Measurements from ENCODE around the gene TLCD2. TPM values are rescaled to one million over a fixed set of nuclear protein-coding genes. Genes with fewer than 3 reads are reported as not detected.

TLCD2 gene
- total and polyA plus RNA-seq, 9 of the 15 experiments (the other 6 are each of a cell fraction or from before 2014, with no cell fraction given), result 0.10 to 0.89 (median 0.58) TPM

DNA sequence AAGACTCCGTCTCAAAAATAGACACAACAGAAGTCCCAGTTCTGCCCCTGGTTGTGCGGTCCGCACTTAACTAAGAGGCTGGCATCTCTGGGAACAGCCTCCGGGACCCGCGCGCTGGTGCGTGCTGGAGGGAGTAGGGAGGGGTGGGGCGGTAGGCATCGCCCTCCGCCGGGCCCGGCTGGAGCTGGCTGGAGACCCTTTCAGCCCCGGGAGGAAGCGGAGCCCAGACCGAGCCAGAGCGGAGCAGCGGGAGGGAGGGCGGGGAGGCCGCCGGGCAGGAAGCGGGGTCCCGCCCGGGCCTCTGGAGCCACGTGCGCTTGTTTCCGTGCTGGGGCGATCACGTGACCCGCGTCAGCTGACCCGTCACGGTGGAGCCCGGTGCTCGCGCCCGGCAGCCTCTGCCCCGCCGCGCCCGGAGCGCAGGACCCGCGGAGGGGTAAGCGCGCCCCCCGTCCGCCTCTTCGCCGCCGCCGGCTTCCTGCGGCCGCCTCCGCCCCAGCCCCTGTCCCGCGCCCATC is 14.2 kb upstream of the TLCD2 start, which contains the start of gene WDR81 (continued):
- TF ChIP-seq SMAD3 (CRISPR knock-in tag; conservative IDR thresholded peaks at IDR 0.05), result 0 out of 2 replicates have a peak, but pooled peaks have one; percentile 37
- TF ChIP-seq, protein P1, sequence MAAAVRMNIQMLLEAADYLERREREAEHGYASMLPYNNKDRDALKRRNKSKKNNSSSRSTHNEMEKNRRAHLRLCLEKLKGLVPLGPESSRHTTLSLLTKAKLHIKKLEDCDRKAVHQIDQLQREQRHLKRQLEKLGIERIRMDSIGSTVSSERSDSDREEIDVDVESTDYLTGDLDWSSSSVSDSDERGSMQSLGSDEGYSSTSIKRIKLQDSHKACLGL (CRISPR knock-in tag; IDR thresholded peaks at IDR 0.05; ENCODE audit: borderline replicate concordance, poor library complexity, severe bottlenecking), result peak; percentile 50
- no peak for TF ChIP-seq ZNF239 (CRISPR knock-in tag; IDR thresholded peaks at IDR 0.05)
- TF ChIP-seq ZNF197 (CRISPR knock-in tag; IDR thresholded peaks at IDR 0.05; ENCODE audit: low read depth), result no peak
- TF ChIP-seq, protein P2, sequence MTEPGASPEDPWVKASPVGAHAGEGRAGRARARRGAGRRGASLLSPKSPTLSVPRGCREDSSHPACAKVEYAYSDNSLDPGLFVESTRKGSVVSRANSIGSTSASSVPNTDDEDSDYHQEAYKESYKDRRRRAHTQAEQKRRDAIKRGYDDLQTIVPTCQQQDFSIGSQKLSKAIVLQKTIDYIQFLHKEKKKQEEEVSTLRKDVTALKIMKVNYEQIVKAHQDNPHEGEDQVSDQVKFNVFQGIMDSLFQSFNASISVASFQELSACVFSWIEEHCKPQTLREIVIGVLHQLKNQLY (CRISPR knock-in tag; conservative IDR thresholded peaks at IDR 0.05), result no peak
- TF ChIP-seq, protein P3, sequence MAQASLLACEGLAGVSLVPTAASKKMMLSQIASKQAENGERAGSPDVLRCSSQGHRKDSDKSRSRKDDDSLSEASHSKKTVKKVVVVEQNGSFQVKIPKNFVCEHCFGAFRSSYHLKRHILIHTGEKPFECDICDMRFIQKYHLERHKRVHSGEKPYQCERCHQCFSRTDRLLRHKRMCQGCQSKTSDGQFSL (CRISPR knock-in tag; IDR thresholded peaks at IDR 0.05), result no peak
- TF ChIP-seq, protein P3 (tag; IDR thresholded peaks at IDR 0.05), result no peak
- no peak for TF ChIP-seq ZNF253 (CRISPR knock-in tag; conservative IDR thresholded peaks at IDR 0.05)
- no peak for TF ChIP-seq MCM5 (IDR thresholded peaks at IDR 0.05; ENCODE audit: low read depth)
- no peak for TF ChIP-seq TEAD4 (IDR thresholded peaks at IDR 0.05; ENCODE audit: low read length)
- no peak for TF ChIP-seq TEAD4 (CRISPR knock-in tag; IDR thresholded peaks at IDR 0.05; ENCODE audit: borderline replicate concordance)
- no peak for TF ChIP-seq TCF7 (IDR thresholded peaks at IDR 0.05; ENCODE audit: borderline replicate concordance)
- TF ChIP-seq SLC30A9 (CRISPR knock-in tag; IDR thresholded peaks at IDR 0.05), result no peak
- TF ChIP-seq L3MBTL2 (IDR thresholded peaks at IDR 0.05), result peak; percentile 82
- no peak for TF ChIP-seq ARID1B (IDR thresholded peaks at IDR 0.05)
- TF ChIP-seq RBFOX2 (IDR thresholded peaks at IDR 0.05; ENCODE audit: low read depth, low read length), result peak; percentile 66
- TF ChIP-seq, protein P4, sequence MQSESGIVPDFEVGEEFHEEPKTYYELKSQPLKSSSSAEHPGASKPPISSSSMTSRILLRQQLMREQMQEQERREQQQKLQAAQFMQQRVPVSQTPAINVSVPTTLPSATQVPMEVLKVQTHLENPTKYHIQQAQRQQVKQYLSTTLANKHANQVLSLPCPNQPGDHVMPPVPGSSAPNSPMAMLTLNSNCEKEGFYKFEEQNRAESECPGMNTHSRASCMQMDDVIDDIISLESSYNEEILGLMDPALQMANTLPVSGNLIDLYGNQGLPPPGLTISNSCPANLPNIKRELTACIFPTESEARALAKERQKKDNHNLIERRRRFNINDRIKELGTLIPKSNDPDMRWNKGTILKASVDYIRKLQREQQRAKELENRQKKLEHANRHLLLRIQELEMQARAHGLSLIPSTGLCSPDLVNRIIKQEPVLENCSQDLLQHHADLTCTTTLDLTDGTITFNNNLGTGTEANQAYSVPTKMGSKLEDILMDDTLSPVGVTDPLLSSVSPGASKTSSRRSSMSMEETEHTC (IDR thresholded peaks at IDR 0.05), result peak; percentile 73; the same call in 1 of the 2 replicates
- TF ChIP-seq STAT5B (CRISPR knock-in tag; IDR thresholded peaks at IDR 0.05), result no peak
- TF ChIP-seq SNIP1 (IDR thresholded peaks at IDR 0.05; ENCODE audit: low read depth), result no peak
- no peak for TF ChIP-seq HDAC8 (tag; IDR thresholded peaks at IDR 0.05)
- TF ChIP-seq ZNF165 (CRISPR knock-in tag; IDR thresholded peaks at IDR 0.05; ENCODE audit: borderline replicate concordance), result no peak
- no peak for TF ChIP-seq CEBPG (CRISPR knock-in tag; IDR thresholded peaks at IDR 0.05)
- no peak for TF ChIP-seq CEBPG (tag; conservative IDR thresholded peaks at IDR 0.05 in 1 of 2, IDR thresholded peaks at IDR 0.05 in 1 of 2)
- TF ChIP-seq KLF6 (CRISPR knock-in tag; IDR thresholded peaks at IDR 0.05; ENCODE audit: borderline replicate concordance), result no peak
- TF ChIP-seq PCBP2 (IDR thresholded peaks at IDR 0.05; ENCODE audit: low read depth, low read length, poor library complexity, severe bottlenecking), result no peak
- no peak for TF ChIP-seq XRCC3 (IDR thresholded peaks at IDR 0.05)
